Measurements from ENCODE around the gene GNG12. TPM values are rescaled to one million over a fixed set of nuclear protein-coding genes. Genes with fewer than 3 reads are reported as not detected.

Gene GNG12
- total RNA-seq, 2 donors from 2014 or later = 116 to 137 TPM

- Histone ChIP-seq H3K9me3 (no peaks in the 10 kb centered on the region), H3K27ac (peak overlapping the region; percentile 16 to 95)
- no peak for ATAC-seq (ENCODE audit: insufficient number of reproducible peaks, low FRiP score, low read depth)
Measured at GRCh38 chr1:67753776-67754525, 79.3 kb downstream of the GNG12 start.

GRCh38 chr1:67752306-67752705 lies 81.0 kb downstream of the GNG12 start:
- no peak for ATAC-seq (ENCODE audit: insufficient number of reproducible peaks, low FRiP score, low read depth)
- peak overlapping the region; percentile 95 to 97 for H3K27ac ChIP-seq
- no peaks in the 10 kb centered on the region for H3K36me3 ChIP-seq
- no peaks in the 10 kb centered on the region for H3K9me3 ChIP-seq
- no peak for TF ChIP-seq CTCF (IDR thresholded peaks at IDR 0.05)
- H3K27me3 ChIP-seq (replicated peaks; ENCODE audit: insufficient read depth) = no peaks in the 10 kb centered on the region
- no peak for DNase-seq (ENCODE audit: low spot score)
- H3K4me3 ChIP-seq = no peak overlapping the region
- peaks cover 56 to 97% of the 10 kb centered on the region in 2 donors for H3K4me1 ChIP-seq (ENCODE audit: control insufficient read depth in 1 of 2, low read depth in 2 of 2)

More at GRCh38 chr1:67753776-67754525, 79.3 kb downstream of the GNG12 start:
- DNase-seq (ENCODE audit: low spot score) = no peak
- Histone ChIP-seq H3K4me1 (ENCODE audit: control insufficient read depth in 1 of 2, low read depth in 2 of 2) (peaks cover 46 to 97% of the 10 kb centered on the region in 2 donors), H3K27me3 (replicated peaks; ENCODE audit: insufficient read depth) (no peaks in the 10 kb centered on the region), H3K4me3 (peak overlapping the region; percentile 2), H3K36me3 (no peaks in the 10 kb centered on the region)
- no peak for TF ChIP-seq CTCF (IDR thresholded peaks at IDR 0.05)

- DNase-seq (ENCODE audit: low spot score) = no peak
Measured at GRCh38 chr1:67750691-67751054, 82.6 kb downstream of the GNG12 start.

GRCh38 chr1:67749844-67750690 lies 83.2 kb downstream of the GNG12 start:
- ATAC-seq (ENCODE audit: insufficient number of reproducible peaks, low FRiP score, low read depth) (peak; percentile 85), DNase-seq (ENCODE audit: low spot score) (peak; percentile 62)
- TF ChIP-seq CTCF (IDR thresholded peaks at IDR 0.05) = no peak
- peak overlapping the region; percentile 95 to 97 for H3K27ac ChIP-seq
- no peaks in the 10 kb centered on the region for H3K9me3 ChIP-seq
- peaks cover 68 to 97% of the 10 kb centered on the region in 2 donors for H3K4me1 ChIP-seq (ENCODE audit: control insufficient read depth in 1 of 2, low read depth in 2 of 2)
- H3K36me3 ChIP-seq = no peaks in the 10 kb centered on the region
- no peaks in the 10 kb centered on the region for H3K27me3 ChIP-seq (replicated peaks; ENCODE audit: insufficient read depth)
- H3K4me3 ChIP-seq = peak overlapping the region; percentile 48

More at GRCh38 chr1:67750691-67751054, 82.6 kb downstream of the GNG12 start:
- ATAC-seq (ENCODE audit: insufficient number of reproducible peaks, low FRiP score, low read depth) = no peak
- Histone ChIP-seq H3K27me3 (replicated peaks; ENCODE audit: insufficient read depth) (no peaks in the 10 kb centered on the region), H3K27ac (peak overlapping the region; percentile 95 to 97), H3K36me3 (no peaks in the 10 kb centered on the region), H3K4me3 (peak overlapping the region; percentile 48), H3K9me3 (no peaks in the 10 kb centered on the region), H3K4me1 (ENCODE audit: control insufficient read depth in 1 of 2, low read depth in 2 of 2) (peaks cover 65 to 97% of the 10 kb centered on the region in 2 donors)
- TF ChIP-seq CTCF (IDR thresholded peaks at IDR 0.05) = no peak

GRCh38 chr1:67749263-67749843 lies 83.9 kb downstream of the GNG12 start:
- no peak for ATAC-seq (ENCODE audit: insufficient number of reproducible peaks, low FRiP score, low read depth)
- Histone ChIP-seq H3K27me3 (replicated peaks; ENCODE audit: insufficient read depth) (no peaks in the 10 kb centered on the region), H3K27ac (peak overlapping the region; percentile 95 to 97), H3K4me3 (peak overlapping the region; percentile 26), H3K36me3 (no peaks in the 10 kb centered on the region), H3K9me3 (no peaks in the 10 kb centered on the region), H3K4me1 (ENCODE audit: control insufficient read depth in 1 of 2, low read depth in 2 of 2) (peaks cover 68 to 97% of the 10 kb centered on the region in 2 donors)
- TF ChIP-seq CTCF (IDR thresholded peaks at IDR 0.05) = no peak
- DNase-seq (ENCODE audit: low spot score) = no peak
